Coronary artery (tissue), 2 donors: Measurements from ENCODE around the gene ACVR2B.

Experiments
- DNase-seq: peaks from one replicate; pipeline ENCODE4 v3.0.0-alpha.2; 2017; ENCODE audit warnings: low spot score
- H3K27ac ChIP-seq, 2 donors: fragments of 200-600 bp; sonication (generic); one replicate each; pipeline ENCODE4 v1.5.1; 2016 to 2019
- H3K4me3 ChIP-seq: fragments of 200-600 bp; sonication (generic); 2 replicates; pipeline ENCODE4 v1.5.1; 2016; ENCODE audit warnings: mild to moderate bottlenecking, moderate library complexity
- TF ChIP-seq, protein P1 (sequence below): fragments of 200-600 bp; sonication (generic); IDR thresholded peaks from one replicate; pipeline ENCODE4 v1.5.1; 2019; ENCODE audit warnings: antibody characterized with exemption

ACVR2B gene

DNA sequence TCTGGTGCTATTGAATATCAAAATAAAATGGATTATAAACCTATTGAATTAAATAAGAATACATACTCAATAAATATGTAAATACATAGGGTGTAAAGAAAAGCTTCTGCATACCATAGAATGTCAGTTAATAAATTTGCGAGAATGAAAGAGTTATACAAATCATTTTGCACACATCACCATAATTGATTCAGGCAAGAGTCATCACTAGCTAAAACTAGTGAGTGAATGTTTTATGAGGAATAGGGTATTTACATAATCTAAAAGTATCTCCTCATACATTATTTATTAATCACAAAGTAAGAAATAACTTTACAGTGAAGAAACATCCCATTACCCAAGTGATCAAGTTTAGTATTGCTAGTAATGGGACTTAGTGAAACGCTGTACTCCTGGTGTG lies 56.0 kb downstream of the ACVR2B start:
- H3K27ac ChIP-seq = no peak overlapping the region
- no peak overlapping the region for H3K4me3 ChIP-seq
- TF ChIP-seq, protein P1, sequence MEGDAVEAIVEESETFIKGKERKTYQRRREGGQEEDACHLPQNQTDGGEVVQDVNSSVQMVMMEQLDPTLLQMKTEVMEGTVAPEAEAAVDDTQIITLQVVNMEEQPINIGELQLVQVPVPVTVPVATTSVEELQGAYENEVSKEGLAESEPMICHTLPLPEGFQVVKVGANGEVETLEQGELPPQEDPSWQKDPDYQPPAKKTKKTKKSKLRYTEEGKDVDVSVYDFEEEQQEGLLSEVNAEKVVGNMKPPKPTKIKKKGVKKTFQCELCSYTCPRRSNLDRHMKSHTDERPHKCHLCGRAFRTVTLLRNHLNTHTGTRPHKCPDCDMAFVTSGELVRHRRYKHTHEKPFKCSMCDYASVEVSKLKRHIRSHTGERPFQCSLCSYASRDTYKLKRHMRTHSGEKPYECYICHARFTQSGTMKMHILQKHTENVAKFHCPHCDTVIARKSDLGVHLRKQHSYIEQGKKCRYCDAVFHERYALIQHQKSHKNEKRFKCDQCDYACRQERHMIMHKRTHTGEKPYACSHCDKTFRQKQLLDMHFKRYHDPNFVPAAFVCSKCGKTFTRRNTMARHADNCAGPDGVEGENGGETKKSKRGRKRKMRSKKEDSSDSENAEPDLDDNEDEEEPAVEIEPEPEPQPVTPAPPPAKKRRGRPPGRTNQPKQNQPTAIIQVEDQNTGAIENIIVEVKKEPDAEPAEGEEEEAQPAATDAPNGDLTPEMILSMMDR = no peak
- no peak for DNase-seq

DNA sequence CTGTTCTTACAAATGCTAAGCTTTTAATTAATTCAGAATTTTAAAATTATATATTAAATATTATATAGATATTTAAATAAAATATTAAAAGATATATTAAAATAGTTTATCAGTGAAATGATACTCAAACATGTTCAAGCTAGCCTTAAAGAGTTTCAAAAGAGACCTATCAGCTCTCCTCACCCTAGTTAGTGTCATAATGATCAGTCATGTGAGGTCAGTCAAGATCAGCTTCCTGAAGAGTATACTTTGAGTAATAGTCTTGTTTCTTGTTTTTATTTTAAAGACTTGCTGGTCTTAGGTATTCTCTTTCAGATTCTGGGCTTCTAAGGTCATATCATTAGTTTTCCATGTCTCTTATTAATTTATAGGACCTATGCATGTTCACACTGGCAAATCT lies 56.9 kb downstream of the ACVR2B start:
- no peak for DNase-seq
- TF ChIP-seq, protein P1 = no peak
- H3K4me3 ChIP-seq = no peak overlapping the region
- H3K27ac ChIP-seq = no peak overlapping the region

DNA sequence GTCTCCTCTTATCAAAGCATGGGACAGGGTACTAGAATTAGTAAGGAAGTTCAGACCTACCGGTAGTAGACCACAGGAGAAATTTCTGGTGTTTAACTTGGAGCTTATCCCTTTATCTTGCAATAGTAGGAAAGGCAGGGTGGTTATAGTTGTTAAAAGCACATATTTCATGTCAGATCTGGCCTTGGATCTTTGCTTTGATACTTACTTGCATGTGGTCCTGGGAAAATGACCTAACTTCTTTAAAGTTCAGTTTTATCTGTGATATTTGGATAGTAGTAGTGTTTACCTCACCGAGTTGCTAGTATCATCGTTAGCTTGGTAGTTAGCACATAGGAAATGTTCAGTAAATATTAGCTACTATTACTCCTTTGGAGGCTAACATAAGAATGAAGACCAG lies 57.9 kb downstream of the ACVR2B start:
- TF ChIP-seq, protein P1 = no peak
- DNase-seq = no peak
- H3K4me3 ChIP-seq = no peak overlapping the region
- no peak overlapping the region for H3K27ac ChIP-seq

GRCh38 chr3:38515367-38515766 lies 61.7 kb downstream of the ACVR2B start:
- DNase-seq = no peak
- no peak overlapping the region for H3K4me3 ChIP-seq
- H3K27ac ChIP-seq = no peak overlapping the region
- TF ChIP-seq, protein P1 = no peak

- no peak overlapping the region for H3K27ac ChIP-seq
- H3K4me3 ChIP-seq = no peak overlapping the region
- DNase-seq = no peak
- TF ChIP-seq, protein P1 = no peak
Measured at GRCh38 chr3:38516669-38517068, 63.0 kb downstream of the ACVR2B start.

GRCh38 chr3:38519000-38519399 lies 65.3 kb downstream of the ACVR2B start:
- no peak for DNase-seq
- Histone ChIP-seq H3K27ac (no peak overlapping the region), H3K4me3 (no peak overlapping the region)
- TF ChIP-seq, protein P1 = no peak

- no peak overlapping the region for H3K27ac ChIP-seq
- DNase-seq = no peak
- H3K4me3 ChIP-seq = no peak overlapping the region
- TF ChIP-seq, protein P1 = no peak
Measured at GRCh38 chr3:38519651-38520050, 66.0 kb downstream of the ACVR2B start.
